ENCODE data around the gene ARNT2. TPM values are rescaled to one million over a fixed set of nuclear protein-coding genes. Genes with fewer than 3 reads are reported as not detected.

The ARNT2 gene
- total and polyA plus RNA-seq, 2 experiments from 2014 or later, result 4.6 to 11.6 TPM

DNA sequence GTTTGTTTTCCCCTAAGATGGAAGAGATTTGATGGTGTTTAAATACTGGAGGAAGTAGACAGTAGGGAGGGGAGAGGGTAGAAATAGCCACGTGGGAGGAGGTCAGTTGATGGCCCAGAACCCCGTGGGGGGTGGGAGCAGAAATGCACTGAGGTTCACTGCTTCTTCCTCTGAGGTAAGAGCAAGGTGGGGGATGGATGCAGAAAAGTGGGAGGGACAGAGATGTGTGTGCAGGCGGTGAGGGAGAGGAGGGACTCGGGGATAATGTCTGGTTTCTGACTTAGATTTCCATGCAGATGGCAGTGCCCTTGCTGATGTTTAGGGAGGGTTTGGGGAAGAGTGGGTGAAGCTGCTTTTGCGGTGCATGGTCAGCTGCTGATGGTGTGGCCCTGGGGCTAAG is 102.9 kb downstream of the ARNT2 start:
- Histone ChIP-seq H3K27me3 (ENCODE audit: insufficient read depth) (no peaks in the 10 kb centered on the region), H3F3A (replicated peaks; ENCODE audit: low read depth) (no peaks in the 10 kb centered on the region), H3K27ac (ENCODE audit: low read depth) (no peak overlapping the region), H3K36me3 (ENCODE audit: insufficient read depth) (no peaks in the 10 kb centered on the region; the same call in 1 of the 2 replicates), H3K9me2 (ENCODE audit: insufficient read depth) (peaks cover 17% of the 10 kb centered on the region; the same call in 1 of the 2 replicates), H4K20me1 (replicated peaks; ENCODE audit: insufficient read depth) (no peaks in the 10 kb centered on the region), H3K4me1 (ENCODE audit: insufficient read depth) (no peaks in the 10 kb centered on the region), H3K4me3 (no peak overlapping the region), H2AFZ (no peak overlapping the region), H3K79me2 (replicated peaks; ENCODE audit: insufficient read depth) (no peaks in the 10 kb centered on the region), H3K4me2 (no peak overlapping the region)
- peaks cover 4% of the 10 kb centered on the region; the same call in 1 of the 3 replicates for H3K9me3 Mint-ChIP-seq
- H3K4me3 Mint-ChIP-seq, result no peak overlapping the region
- H3K36me3 Mint-ChIP-seq (ENCODE audit: low read depth), result peaks cover 9% of the 10 kb centered on the region
- DNase-seq (ENCODE audit: low spot score) (no peak), ATAC-seq (no peak)
- peaks cover 5% of the 10 kb centered on the region for H3K27me3 Mint-ChIP-seq (ENCODE audit: insufficient read depth, low read depth, poor library complexity)
- H3K27ac Mint-ChIP-seq, result no peak overlapping the region
- TF ChIP-seq JUNB (IDR thresholded peaks at IDR 0.05; ENCODE audit: unreplicated experiment), result no peak
- no peak for TF ChIP-seq STAT1 (IDR thresholded peaks at IDR 0.05; ENCODE audit: unreplicated experiment)
- no peak for TF ChIP-seq POLR2AphosphoS5 (IDR thresholded peaks at IDR 0.05; ENCODE audit: low read depth)
- TF ChIP-seq, protein P1, sequence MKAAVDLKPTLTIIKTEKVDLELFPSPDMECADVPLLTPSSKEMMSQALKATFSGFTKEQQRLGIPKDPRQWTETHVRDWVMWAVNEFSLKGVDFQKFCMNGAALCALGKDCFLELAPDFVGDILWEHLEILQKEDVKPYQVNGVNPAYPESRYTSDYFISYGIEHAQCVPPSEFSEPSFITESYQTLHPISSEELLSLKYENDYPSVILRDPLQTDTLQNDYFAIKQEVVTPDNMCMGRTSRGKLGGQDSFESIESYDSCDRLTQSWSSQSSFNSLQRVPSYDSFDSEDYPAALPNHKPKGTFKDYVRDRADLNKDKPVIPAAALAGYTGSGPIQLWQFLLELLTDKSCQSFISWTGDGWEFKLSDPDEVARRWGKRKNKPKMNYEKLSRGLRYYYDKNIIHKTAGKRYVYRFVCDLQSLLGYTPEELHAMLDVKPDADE (IDR thresholded peaks at IDR 0.05), result no peak
- TF ChIP-seq EZH2 (IDR thresholded peaks at IDR 0.05; ENCODE audit: low read depth, unreplicated experiment), result no peak
- TF ChIP-seq, protein P2, sequence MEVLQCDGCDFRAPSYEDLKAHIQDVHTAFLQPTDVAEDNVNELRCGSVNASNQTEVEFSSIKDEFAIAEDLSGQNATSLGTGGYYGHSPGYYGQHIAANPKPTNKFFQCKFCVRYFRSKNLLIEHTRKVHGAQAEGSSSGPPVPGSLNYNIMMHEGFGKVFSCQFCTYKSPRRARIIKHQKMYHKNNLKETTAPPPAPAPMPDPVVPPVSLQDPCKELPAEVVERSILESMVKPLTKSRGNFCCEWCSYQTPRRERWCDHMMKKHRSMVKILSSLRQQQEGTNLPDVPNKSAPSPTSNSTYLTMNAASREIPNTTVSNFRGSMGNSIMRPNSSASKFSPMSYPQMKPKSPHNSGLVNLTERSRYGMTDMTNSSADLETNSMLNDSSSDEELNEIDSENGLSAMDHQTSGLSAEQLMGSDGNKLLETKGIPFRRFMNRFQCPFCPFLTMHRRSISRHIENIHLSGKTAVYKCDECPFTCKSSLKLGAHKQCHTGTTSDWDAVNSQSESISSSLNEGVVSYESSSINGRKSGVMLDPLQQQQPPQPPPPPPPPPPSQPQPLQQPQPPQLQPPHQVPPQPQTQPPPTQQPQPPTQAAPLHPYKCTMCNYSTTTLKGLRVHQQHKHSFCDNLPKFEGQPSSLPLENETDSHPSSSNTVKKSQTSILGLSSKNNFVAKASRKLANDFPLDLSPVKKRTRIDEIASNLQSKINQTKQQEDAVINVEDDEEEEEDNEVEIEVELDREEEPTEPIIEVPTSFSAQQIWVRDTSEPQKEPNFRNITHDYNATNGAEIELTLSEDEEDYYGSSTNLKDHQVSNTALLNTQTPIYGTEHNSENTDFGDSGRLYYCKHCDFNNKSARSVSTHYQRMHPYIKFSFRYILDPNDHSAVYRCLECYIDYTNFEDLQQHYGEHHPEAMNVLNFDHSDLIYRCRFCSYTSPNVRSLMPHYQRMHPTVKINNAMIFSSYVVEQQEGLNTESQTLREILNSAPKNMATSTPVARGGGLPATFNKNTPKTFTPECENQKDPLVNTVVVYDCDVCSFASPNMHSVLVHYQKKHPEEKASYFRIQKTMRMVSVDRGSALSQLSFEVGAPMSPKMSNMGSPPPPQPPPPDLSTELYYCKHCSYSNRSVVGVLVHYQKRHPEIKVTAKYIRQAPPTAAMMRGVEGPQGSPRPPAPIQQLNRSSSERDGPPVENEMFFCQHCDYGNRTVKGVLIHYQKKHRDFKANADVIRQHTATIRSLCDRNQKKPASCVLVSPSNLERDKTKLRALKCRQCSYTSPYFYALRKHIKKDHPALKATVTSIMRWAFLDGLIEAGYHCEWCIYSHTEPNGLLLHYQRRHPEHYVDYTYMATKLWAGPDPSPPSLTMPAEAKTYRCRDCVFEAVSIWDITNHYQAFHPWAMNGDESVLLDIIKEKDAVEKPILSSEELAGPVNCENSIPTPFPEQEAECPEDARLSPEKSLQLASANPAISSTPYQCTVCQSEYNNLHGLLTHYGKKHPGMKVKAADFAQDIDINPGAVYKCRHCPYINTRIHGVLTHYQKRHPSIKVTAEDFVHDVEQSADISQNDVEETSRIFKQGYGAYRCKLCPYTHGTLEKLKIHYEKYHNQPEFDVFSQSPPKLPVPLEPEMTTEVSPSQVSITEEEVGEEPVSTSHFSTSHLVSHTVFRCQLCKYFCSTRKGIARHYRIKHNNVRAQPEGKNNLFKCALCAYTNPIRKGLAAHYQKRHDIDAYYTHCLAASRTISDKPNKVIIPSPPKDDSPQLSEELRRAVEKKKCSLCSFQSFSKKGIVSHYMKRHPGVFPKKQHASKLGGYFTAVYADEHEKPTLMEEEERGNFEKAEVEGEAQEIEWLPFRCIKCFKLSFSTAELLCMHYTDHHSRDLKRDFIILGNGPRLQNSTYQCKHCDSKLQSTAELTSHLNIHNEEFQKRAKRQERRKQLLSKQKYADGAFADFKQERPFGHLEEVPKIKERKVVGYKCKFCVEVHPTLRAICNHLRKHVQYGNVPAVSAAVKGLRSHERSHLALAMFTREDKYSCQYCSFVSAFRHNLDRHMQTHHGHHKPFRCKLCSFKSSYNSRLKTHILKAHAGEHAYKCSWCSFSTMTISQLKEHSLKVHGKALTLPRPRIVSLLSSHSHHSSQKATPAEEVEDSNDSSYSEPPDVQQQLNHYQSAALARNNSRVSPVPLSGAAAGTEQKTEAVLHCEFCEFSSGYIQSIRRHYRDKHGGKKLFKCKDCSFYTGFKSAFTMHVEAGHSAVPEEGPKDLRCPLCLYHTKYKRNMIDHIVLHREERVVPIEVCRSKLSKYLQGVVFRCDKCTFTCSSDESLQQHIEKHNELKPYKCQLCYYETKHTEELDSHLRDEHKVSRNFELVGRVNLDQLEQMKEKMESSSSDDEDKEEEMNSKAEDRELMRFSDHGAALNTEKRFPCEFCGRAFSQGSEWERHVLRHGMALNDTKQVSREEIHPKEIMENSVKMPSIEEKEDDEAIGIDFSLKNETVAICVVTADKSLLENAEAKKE (CRISPR knock-in tag; IDR thresholded peaks at IDR 0.05), result no peak
- no peaks in the 10 kb centered on the region for H3K4me1 Mint-ChIP-seq
